Dedifferentiated amniotic fluid mesenchymal stem cell (primary cell): ENCODE results near the gene FIBCD1.

ENCODE experiments used
- DNase-seq: peaks from one replicate; pipeline ENCODE4 v3.0.0-alpha.2; 2016; ENCODE audit errors: extremely low spot score

FIBCD1 gene, protein sequence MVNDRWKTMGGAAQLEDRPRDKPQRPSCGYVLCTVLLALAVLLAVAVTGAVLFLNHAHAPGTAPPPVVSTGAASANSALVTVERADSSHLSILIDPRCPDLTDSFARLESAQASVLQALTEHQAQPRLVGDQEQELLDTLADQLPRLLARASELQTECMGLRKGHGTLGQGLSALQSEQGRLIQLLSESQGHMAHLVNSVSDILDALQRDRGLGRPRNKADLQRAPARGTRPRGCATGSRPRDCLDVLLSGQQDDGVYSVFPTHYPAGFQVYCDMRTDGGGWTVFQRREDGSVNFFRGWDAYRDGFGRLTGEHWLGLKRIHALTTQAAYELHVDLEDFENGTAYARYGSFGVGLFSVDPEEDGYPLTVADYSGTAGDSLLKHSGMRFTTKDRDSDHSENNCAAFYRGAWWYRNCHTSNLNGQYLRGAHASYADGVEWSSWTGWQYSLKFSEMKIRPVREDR

DNA sequence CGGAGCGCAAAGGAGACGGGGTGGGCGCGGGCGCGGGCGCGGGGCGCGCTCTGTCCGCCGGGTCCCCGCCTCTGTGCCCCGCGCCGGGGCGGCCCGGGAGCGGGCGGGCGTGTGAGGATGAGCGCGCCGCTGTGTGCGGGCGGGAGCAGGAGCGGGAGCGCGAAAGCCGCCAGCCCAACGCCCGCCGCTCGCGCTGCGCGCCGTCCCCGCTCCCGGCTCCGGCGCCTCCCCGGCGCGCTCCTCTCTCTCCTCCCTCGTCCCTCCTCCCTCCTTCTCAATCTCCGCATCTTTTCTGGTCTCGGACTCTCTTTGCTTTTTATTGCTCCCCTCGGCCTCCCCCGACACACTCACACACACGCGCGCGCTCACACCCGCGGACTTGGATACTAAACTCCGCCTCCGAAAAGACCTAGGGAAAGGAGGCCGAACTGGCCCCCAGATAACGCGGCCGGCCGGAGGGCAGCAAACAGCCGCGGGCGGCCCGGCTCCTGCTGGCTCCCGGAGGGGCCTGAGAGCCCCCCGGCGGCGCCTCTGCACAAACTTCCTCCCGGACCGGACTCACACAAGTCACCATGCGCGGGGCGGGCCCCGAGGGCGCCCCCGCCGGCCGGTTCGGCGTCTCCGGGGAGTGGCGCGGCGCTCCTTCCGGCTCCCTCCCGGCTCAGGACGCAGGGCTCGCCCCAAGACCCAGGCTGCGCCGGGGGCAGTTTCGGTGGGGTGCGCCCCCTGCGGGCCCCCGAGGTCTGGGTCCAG, at the start of gene FIBCD1:
FIBCD1 (minus strand) TSS at position 596 of the 753 bp plus-strand sequence. CDS start 640 bp downstream, outside the sequence.
- DNase-seq = no peak

DNA sequence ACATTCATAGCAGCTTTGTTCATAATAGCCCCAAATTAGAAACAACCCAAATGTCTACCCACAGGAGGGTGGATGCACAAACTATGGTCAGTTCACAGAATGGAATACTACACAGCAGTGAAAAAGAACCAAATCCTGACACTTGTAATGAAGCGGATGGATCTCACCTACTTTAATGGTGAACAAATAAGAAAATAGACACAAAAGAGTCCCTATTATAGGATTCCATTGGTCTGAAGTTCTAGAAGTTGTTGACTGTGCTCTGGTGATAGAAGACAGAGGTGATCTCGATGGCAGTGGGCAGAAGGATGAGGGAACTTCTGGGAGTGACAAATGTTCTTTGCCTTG, 49.3 kb upstream of the FIBCD1 start:
- DNase-seq = no peak

GRCh38 chr9:130987738-130988399, 48.8 kb upstream of the FIBCD1 start:
- DNase-seq = no peak

DNA sequence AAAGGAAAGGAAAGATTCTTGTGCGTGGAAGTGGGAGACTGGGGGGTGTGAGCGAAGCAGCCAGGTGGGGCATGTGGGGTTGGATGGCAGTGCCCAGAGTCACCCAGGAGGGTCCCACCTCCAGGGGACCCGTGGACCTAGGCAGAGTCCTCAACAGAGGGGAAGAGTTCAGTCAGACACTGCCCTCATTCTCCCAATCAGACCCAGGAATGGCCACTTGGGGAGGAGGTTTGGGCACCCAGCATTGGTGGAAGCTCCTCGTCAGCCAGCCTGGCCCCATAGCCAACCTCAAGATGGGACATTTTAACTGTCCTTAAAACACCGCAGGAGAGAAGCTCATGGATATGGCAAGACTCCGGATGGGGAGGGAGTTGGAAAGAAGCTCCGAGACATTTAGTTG, 48.0 kb upstream of the FIBCD1 start:
- no peak for DNase-seq

GRCh38 chr9:130986356-130986965, 47.4 kb upstream of the FIBCD1 start:
- DNase-seq = no peak

DNA sequence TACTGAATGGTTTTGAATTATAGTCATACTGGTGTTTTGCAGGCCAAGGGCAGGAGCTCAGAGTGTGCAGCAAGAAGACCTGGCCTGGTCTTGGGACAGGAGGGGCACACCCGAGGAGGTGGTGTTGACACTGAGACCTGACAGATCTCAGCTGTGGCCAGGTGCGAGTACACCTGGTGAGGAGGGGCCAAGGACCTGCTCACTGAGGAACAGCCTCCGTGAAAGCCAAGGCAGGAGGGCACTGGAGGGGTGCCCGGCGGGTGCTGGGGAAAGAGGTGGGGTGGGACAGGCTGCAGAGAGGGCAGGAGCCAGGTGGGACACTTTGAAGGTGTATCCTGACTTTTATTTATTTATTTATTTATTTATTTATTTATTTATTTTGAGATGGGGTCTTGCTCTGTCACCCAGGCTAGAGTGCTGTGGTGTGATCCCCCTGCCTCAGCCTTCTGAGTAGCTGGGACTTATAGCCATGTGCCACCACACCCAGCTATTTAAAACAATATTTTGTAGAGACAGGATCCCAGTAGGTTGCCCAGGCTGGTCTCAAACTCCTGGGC, 46.6 kb upstream of the FIBCD1 start:
- DNase-seq = no peak

- no peak for DNase-seq
Measured at GRCh38 chr9:130985029-130985428, 46.0 kb upstream of the FIBCD1 start.

DNA sequence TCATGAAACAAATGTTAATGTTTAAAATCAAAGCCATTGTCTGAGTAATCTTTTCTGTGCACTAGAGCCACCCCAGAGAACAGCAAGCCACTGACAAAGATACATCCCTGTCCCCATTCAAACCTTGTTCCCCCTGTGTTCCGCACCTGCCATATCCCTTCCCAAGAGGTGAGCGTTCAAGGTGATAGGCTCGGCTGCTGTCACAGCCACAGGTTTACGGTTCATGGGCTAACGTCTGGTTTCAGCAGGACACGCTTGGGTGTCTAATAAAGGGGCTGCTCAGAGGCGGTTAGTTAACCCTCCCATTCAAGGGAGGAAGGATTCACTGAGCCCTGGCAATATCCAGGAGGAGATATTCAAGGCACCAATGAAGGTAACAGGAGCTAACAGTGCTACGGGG, 45.5 kb upstream of the FIBCD1 start:
- DNase-seq = no peak

DNA sequence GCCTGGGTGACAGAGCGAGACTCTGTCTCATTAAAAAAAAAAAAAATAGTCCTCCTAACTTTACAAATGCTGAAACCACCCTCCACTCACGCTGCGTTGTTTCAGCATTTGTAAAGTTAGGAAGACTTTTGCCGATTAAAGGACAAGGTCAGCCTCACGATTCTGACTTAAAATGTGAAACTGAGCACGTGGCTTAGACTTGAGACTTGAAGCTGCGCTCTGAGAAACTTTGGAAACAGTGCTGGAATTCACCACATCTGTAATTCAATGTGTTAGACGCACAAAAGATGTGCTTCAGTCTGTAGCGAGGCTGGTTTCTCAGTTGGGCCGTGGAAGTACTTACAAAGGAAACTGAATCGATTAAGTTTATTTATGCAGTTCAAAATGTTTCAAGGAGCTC, 44.9 kb upstream of the FIBCD1 start:
- no peak for DNase-seq

- DNase-seq = no peak
Measured at GRCh38 chr9:130983359-130983670, 44.3 kb upstream of the FIBCD1 start.

DNA sequence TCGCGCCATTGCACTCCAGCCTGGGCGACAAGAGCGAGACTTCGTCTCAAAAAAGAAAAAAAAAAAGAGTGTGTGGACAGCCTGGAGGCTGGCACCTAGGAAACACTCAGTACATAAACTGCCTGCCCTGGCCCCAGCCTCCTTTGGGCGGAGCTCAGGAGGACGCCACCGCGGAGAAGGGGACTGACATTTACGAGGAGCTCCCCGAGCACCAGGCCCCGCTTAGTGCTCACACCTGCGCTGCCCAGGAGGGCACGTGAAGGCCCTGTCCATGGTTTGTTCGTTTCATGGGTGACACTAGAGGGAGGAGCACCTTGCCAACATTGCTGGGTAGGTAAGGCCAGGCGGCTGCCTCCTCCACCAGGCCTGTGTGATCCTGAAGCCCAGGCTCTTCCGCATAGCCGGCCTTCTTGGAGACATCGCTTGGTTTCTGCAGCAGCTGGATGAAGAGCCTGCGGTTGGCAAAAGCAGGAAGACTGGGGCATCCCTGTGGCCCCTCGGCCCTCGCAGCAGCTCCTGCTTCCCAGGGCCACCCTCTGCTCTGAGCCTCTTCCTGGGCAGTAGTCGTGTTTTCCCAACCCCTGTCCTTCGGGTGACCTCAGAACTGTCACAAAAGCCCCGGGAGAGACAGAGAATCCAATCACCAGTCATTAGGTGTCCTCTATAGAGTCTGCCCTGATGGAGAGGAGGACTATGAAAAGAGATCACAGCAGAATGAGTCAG, 43.8 kb upstream of the FIBCD1 start:
- no peak for DNase-seq

DNA sequence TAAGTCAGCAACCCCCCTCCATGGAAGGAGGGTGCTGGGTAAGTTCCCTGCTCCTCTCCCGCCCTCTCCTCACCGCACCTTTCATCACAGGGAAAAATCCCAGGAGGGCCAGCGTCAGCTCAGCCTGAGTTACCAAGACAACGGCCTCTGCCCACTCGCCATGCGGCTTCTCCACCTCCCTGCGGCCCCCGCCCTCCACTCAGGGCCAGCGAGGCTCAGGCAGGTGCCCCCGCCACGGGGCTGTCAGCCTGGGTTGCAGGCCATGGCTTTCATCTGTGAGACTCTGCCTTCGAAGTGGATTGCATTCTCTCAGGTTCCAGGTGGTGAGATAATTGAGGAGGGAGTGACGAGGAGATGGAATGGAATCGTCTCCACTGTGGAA, 42.7 kb upstream of the FIBCD1 start:
- no peak for DNase-seq

DNA sequence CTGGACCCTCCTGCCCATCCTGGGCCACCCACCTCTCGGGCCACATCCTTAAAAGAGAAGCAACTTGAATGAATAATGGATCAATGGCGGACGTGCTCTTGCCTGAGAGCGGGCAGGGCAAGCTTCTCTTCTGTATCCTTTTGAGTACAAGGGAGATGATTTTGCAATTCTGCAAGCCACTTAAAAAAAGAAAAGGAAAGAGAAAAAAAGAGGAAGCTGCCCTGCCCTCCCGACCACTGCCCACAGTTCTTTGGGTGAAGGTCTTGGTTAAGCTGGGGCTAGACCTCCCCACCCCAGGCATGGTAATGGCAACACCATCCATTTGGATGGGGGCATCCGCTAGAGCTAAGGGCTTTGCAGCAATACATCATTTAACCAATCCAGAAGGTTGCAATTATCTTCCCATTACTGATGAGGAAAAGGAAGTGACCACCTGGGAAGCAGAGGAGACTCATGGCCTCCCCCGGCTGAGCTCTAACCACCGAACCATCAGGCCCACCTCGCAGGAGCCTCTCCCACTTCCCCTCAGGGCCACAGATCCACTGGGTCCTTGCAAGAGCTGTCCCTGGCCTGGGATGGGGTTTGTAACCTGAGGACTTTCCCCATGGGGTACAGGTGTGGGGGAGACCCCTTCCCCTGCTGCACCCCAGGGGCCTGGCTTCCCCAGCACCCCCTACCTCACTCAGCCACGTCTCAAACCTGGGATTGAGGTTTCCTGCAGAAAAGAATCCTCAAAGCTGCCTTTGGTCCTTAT, 42.1 kb upstream of the FIBCD1 start:
- no peak for DNase-seq

- no peak for DNase-seq
Measured at GRCh38 chr9:130980526-130980925, 41.5 kb upstream of the FIBCD1 start.

DNA sequence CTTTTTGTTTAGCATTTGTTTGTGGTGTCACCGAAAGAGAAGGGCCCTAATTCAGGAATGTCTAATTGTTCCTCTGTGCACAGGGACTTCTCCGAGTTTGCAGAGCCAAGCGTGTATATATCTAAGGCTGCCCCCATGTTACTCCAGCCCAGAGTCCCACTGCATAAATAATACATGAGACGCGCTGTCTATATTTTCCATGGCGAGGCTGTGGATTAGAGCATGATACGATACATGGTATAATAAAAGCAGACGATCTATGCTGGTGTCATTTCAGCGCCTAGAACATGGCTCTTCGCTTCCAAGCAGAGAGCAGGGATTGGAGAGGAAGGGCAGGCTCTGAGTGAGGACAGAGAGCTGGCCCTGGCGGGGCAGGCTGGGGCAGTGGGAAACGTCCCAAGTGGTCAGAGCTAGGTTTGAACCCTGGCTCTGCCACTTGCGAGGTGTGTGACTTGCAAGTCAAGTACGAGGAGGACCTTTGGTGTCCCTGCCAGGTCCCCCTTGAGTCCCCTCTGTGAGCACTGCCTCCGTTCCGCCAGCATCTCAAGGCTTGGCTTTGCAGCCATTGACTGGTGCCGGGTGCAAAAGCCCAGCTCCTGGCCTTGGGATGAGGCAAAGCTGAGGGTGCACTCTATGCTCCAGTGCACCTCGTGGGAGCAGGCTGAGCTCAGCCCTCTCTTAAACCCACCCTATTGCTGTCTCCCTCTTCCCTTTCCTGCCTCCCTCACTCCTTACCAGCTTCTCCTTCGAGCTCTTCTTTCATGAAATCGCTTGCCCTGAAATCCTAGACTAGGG, 40.7 kb upstream of the FIBCD1 start:
- no peak for DNase-seq

GRCh38 chr9:130977811-130978221, 38.8 kb upstream of the FIBCD1 start:
- no peak for DNase-seq

GRCh38 chr9:130975932-130976841, 37.1 kb upstream of the FIBCD1 start:
- no peak for DNase-seq

DNA sequence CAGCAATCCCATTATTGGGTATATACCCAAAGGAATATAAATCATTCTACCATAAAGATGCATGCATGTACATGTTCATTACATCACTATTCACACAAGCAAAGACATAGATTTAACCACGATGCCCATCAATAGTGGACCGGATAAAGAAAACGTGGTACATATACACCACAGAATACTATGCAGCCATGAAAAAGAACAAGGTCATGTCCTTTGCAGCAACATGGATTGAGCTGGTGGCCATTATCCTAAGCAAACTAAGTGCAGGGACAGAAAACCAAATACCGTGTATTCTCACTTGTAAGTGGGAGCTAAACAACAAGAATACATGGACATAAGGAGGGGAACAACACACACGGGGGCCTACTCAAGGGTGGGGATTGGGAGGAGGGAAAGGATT, 36.1 kb upstream of the FIBCD1 start:
- DNase-seq = no peak

DNA sequence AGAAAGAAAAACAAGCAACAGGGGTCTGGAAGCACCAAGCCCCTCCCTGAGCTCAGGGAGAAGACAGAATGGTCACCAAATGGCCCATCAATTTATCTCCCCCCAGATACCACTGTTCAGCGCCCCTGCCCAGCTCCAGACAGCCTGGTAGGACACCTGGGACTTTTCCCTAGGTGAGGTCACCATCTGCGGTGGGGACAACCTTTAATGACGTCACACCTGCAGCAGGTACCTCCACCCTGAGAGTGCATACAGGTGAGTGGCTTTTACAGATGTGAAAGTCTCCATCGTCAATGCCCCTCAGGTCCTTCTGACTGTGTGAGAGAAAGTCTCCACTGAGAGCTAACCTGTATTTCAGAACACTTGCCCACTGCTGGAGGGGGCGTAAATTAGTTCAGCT, 35.6 kb upstream of the FIBCD1 start:
- DNase-seq = no peak
